K562 (cell line): ENCODE results near the gene GLYATL1. TPM values are rescaled to one million over a fixed set of nuclear protein-coding genes. Genes with fewer than 3 reads are reported as not detected.

Source experiments
- ATAC-seq: fragments of 200-7000 bp; cut with Tn5 transposase; 3 replicates; pipeline ENCODE4 v1.9.1; 2020; ENCODE audit warnings: moderate library complexity
- BruUV-seq: library from RNA; stranded (reverse); fragments of 400-500 nt; replicated peaks from 2 replicates; lab custom pipeline; 2021; lab: Mats Ljungman, UMichigan
- CTCF ChIA-PET: fragments of 300-600 bp; formaldehyde crosslinking; extraction: SDS; loops from one replicate; lab custom pipeline; 2021; ENCODE audit warnings: low intra/inter-chr PET ratio; lab: Yijun Ruan, JAX
- POLR2A ChIA-PET: fragments of 300-600, 350-650 bp; sonication (Branson Sonifier 250); formaldehyde crosslinking; extraction: SDS; loops from one replicate; lab custom pipeline; 2021; ENCODE audit warnings: antibody characterized with exemption, inconsistent platforms; lab: Yijun Ruan, JAX
- DNase-seq, 4 experiments: peaks; one replicate each; pipeline versions ENCODE4 v3.0.0 to v3.0.0-alpha.2; 2011 to 2018; ENCODE audit warnings: low spot score in 3 of 4, mixed read lengths in 3 of 4; ENCODE audit errors: extremely low read depth in 1 of 4
- FAIRE-seq: peaks from 2 replicates; lab custom pipeline; 2011; peaks lifted over from hg19 to GRCh38; lab: Jason Lieb, UNC
- H2AFZ ChIP-seq: 2 replicates; pipeline ENCODE4 v1.6.0; 2011; ENCODE audit warnings: low read depth, low read length, control low read depth, inconsistent platforms
- H3K27ac ChIP-seq: fragments of 200-600 bp; 3 replicates; pipeline ENCODE4 v1.8.0; 2011; ENCODE audit warnings: low read depth, mild to moderate bottlenecking, control low read depth, inconsistent platforms, low read length, moderate library complexity, mixed read lengths; ENCODE audit errors: extremely low read depth
- H3K27me3 ChIP-seq, 2 experiments: fragments of 300-600 bp in 1 of 2; 2 replicates in 1 of 2; 3 replicates in 1 of 2; pipeline versions ENCODE4 v1.6.0 to v1.8.0; 2011; ENCODE audit warnings: inconsistent platforms in 2 of 2, low read length in 2 of 2, mild to moderate bottlenecking in 1 of 2, mixed read lengths in 1 of 2, moderate library complexity in 1 of 2; ENCODE audit not compliant: control insufficient read depth in 2 of 2, insufficient read depth in 2 of 2
- H3K36me3 ChIP-seq: fragments of 300-600 bp; 3 replicates; pipeline ENCODE4 v1.8.0; 2011; ENCODE audit warnings: mild to moderate bottlenecking, low read length, inconsistent platforms; ENCODE audit not compliant: control insufficient read depth, insufficient read depth
- H3K4me1 ChIP-seq, 2 experiments: fragments of 200-600 bp in 1 of 2; replicated peaks in 1 of 2; 2 replicates in 1 of 2; 3 replicates in 1 of 2; pipeline versions ENCODE4 v1.5.1 to v1.8.0; 2011; ENCODE audit warnings: inconsistent platforms in 2 of 2, low read length in 2 of 2, mild to moderate bottlenecking in 1 of 2, mixed read lengths in 1 of 2, moderate library complexity in 1 of 2; ENCODE audit not compliant: control insufficient read depth in 2 of 2, insufficient read depth in 2 of 2
- H3K4me2 ChIP-seq: 2 replicates; pipeline ENCODE4 v1.6.1; 2011; ENCODE audit warnings: low read length, control low read depth, inconsistent platforms, mixed read lengths; ENCODE audit not compliant: insufficient read depth
- H3K4me3 ChIP-seq: fragments of 200-600 bp; sonication (generic), shearing (Covaris generic); 2 replicates; pipeline ENCODE4 v1.5.1; 2016; ENCODE audit warnings: control low read depth, inconsistent platforms
- H3K79me2 ChIP-seq: fragments of 200-600 bp; 3 replicates; pipeline ENCODE4 v1.8.0; 2011; ENCODE audit warnings: low read length, inconsistent platforms; ENCODE audit not compliant: control insufficient read depth, insufficient read depth
- H3K9ac ChIP-seq, 2 experiments: 2 replicates each; pipeline versions ENCODE4 v1.6.0 to v1.6.1; 2011; ENCODE audit warnings: low read depth in 2 of 2, low read length in 2 of 2, control low read depth in 1 of 2, inconsistent platforms in 1 of 2, mild to moderate bottlenecking in 1 of 2, mixed read lengths in 1 of 2; ENCODE audit not compliant: insufficient read depth in 1 of 2
- H3K9me1 ChIP-seq: one replicate; pipeline ENCODE4 v1.6.0; 2011; ENCODE audit warnings: inconsistent platforms, mild to moderate bottlenecking, low read length, moderate library complexity; ENCODE audit not compliant: control insufficient read depth, insufficient read depth
- H3K9me3 ChIP-seq: replicated peaks from 2 replicates; pipeline ENCODE4 v1.5.1; 2011; ENCODE audit warnings: low read depth, low read length, inconsistent platforms; ENCODE audit not compliant: control insufficient read depth, insufficient read depth
- H4K20me1 ChIP-seq: replicated peaks from 2 replicates; pipeline ENCODE4 v1.6.1; 2011; ENCODE audit warnings: low read length, inconsistent platforms, mixed read lengths; ENCODE audit not compliant: control insufficient read depth, insufficient read depth
- DEAF1 ChIP-seq: fragments of 450-650 bp; formaldehyde crosslinking; IDR thresholded peaks from 2 replicates; pipeline ENCODE4 v1.4.0; 2020; ENCODE audit warnings: mild to moderate bottlenecking, moderate library complexity
- RAD21 ChIP-seq, 2 experiments: fragments of 250-450 bp in 1 of 2; fragments of 450-650 bp in 1 of 2; sonication (Bioruptor Pico) in 1 of 2; formaldehyde crosslinking in 1 of 2; IDR thresholded peaks in 1 of 2; conservative IDR thresholded peaks in 1 of 2; 2 replicates each; pipeline versions ENCODE4 v1.4.0 to v1.8.0; 2020 to 2022; ENCODE audit warnings: mild to moderate bottlenecking in 2 of 2, moderate library complexity in 1 of 2
- ZNF507 ChIP-seq: conservative IDR thresholded peaks from 2 replicates; pipeline ENCODE4 v1.6.1; 2017; ENCODE audit warnings: missing genetic modification characterization, missing compliant biosample characterization
- WGBS: fragments of 100-300 bp; shearing (Covaris generic); methylation state at CpG from one replicate; pipeline ENCODE4 v1.1.6; 2016; ENCODE audit warnings: low coverage, mixed read lengths; ENCODE audit not compliant: insufficient coverage; ENCODE audit errors: missing lambda C conversion rate; 5-methylcytosine and 5-hydroxymethylcytosine counted together
- in situ Hi-C: fragments of 300-500 bp; cut with MboI; formaldehyde crosslinking; loops from 4 replicates; pipeline ENCODE4 v1.15.0; 2018; ENCODE audit warnings: inconsistent platforms, mixed read lengths
- intact Hi-C: fragments of 100-400 bp; cut with micrococcal nuclease; formaldehyde crosslinking; loops from 2 replicates; pipeline ENCODE4 v1.14.2; 2022
- polyA plus RNA-seq, 8 experiments: library from polyadenylated mRNA; depleted of rRNA in 4 of 8; stranded (reverse) in 5 of 8; unstranded in 3 of 8; fragments of >200 nt; fragmentation: Nextera tagmentation in 2 of 8; fragmentation: Illumina TruSeq in 1 of 8; extraction: Ambion mirVana in 2 of 8; extraction: Trizol in 1 of 8; gene quantifications; 2 replicates each; pipeline versions ENCODE4 v1.2.1 to v1.2.3, GENCODE V29; 2011 to 2014; ENCODE audit warnings: inconsistent platforms in 1 of 8, missing spikeins in 1 of 8
- total RNA-seq, 7 experiments: library from RNA; depleted of rRNA in 6 of 7; stranded (reverse); fragments of >200 nt in 6 of 7; fragmentation: Illumina TruSeq in 2 of 7; extraction: Trizol in 2 of 7; gene quantifications; 2 replicates each; pipeline versions ENCODE4 v1.2.1 to v1.2.3, GENCODE V29; 2011 to 2021; ENCODE audit warnings: low replicate concordance in 1 of 7

GLYATL1 gene
- total and polyA plus RNA-seq, 9 of the 15 experiments (the other 6 are each of a cell fraction or from before 2014, with no cell fraction given) = not detected

GRCh38 chr11:58898106-58898505 is 41.2 kb upstream of the GLYATL1 start:
- TF ChIP-seq DEAF1 (CRISPR knock-in tag) (no peak), RAD21 (CRISPR knock-in tag; conservative IDR thresholded peaks at IDR 0.05 in 1 of 2, IDR thresholded peaks at IDR 0.05 in 1 of 2) (no peak), ZNF507 (tag) (no peak)
- Histone ChIP-seq H3K27me3 (no peaks in the 10 kb centered on the region; a peak in 1 of 5 replicates), H3K36me3 (no peaks in the 10 kb centered on the region), H3K9me1 (no peaks in the 10 kb centered on the region), H3K9me3 (no peaks in the 10 kb centered on the region), H3K4me3 (no peak overlapping the region), H3K4me2 (no peak overlapping the region), H3K9ac (no peak overlapping the region), H3K4me1 (no peaks in the 10 kb centered on the region), H3K27ac (no peak overlapping the region), H2AFZ (no peak overlapping the region), H4K20me1 (no peaks in the 10 kb centered on the region), H3K79me2 (no peaks in the 10 kb centered on the region)
- in situ Hi-C loops (loop anchor here (5.0 kb wide), 1 partner anchor 256 kb away; no protein-coding TSS in a partner anchor), intact Hi-C loops (no loop called here)
- WGBS = 0% methylated on average over 1 of the region's 1 CpG
- ChIA-PET POLR2A (no interaction called here), CTCF (no interaction called here)
- FAIRE-seq = no peak
- DNase-seq = no peak
- no peak for ATAC-seq
- BruUV-seq = no TSS peak
